ENCODE data around the gene TBC1D30. TPM values are rescaled to one million over a fixed set of nuclear protein-coding genes. Genes with fewer than 3 reads are reported as not detected.

TBC1D30 gene
- total RNA-seq, 1 experiment from 2014 or later = 2.0 TPM

- TF ChIP-seq EZH2 (IDR thresholded peaks at IDR 0.05; ENCODE audit: borderline replicate concordance, low read depth, low read length, poor library complexity, severe bottlenecking) (no peak), CTCF (conservative IDR thresholded peaks at IDR 0.05; ENCODE audit: low read depth, low read length) (no peak)
- Histone ChIP-seq H3K27me3 (replicated peaks; ENCODE audit: insufficient read depth, low read depth, low read length, poor library complexity) (peaks cover 4% of the 10 kb centered on the region), H3K36me3 (ENCODE audit: insufficient read depth, low read length, poor library complexity, severe bottlenecking) (no peaks in the 10 kb centered on the region), H3K4me3 (ENCODE audit: low read depth, low read length, poor library complexity, severe bottlenecking) (no peak overlapping the region), H3K9me3 (ENCODE audit: low read depth, low read length, poor library complexity, severe bottlenecking) (no peaks in the 10 kb centered on the region), H3K27ac (ENCODE audit: low read depth, low read length, poor library complexity, severe bottlenecking) (no peak overlapping the region), H3K4me1 (ENCODE audit: insufficient read depth, low read length, poor library complexity, severe bottlenecking) (no peaks in the 10 kb centered on the region)
- peak; percentile 45 for DNase-seq (ENCODE audit: low spot score)
- ChIA-PET CTCF (no interaction called here), POLR2A (ENCODE audit: low non-redundant PET) (no interaction called here)
- no TSS peak for BruUV-seq (replicated peaks)
- intact Hi-C loops (cut with micrococcal nuclease; ENCODE audit: unreplicated experiment) = no loop called here
Observed at GRCh38 chr12:64814432-64814831, 10.0 kb upstream of the TBC1D30 start.

GRCh38 chr12:64819816-64820402 lies 4.5 kb upstream of the TBC1D30 start:
- POLR2A ChIA-PET (ENCODE audit: low non-redundant PET) = no interaction called here
- CTCF ChIA-PET = no interaction called here
- TF ChIP-seq EZH2 (IDR thresholded peaks at IDR 0.05; ENCODE audit: borderline replicate concordance, low read depth, low read length, poor library complexity, severe bottlenecking) (no peak), CTCF (conservative IDR thresholded peaks at IDR 0.05; ENCODE audit: low read depth, low read length) (no peak)

GRCh38 chr12:64820593-64820992 lies 3.9 kb upstream of the TBC1D30 start:
- no peak for DNase-seq (ENCODE audit: low spot score)
- intact Hi-C loops (cut with micrococcal nuclease; ENCODE audit: unreplicated experiment) = no loop called here
- Histone ChIP-seq H3K4me3 (ENCODE audit: low read depth, low read length, poor library complexity, severe bottlenecking) (no peak overlapping the region), H3K36me3 (ENCODE audit: insufficient read depth, low read length, poor library complexity, severe bottlenecking) (no peaks in the 10 kb centered on the region), H3K27ac (ENCODE audit: low read depth, low read length, poor library complexity, severe bottlenecking) (no peak overlapping the region), H3K9me3 (ENCODE audit: low read depth, low read length, poor library complexity, severe bottlenecking) (peaks cover 5% of the 10 kb centered on the region), H3K27me3 (replicated peaks; ENCODE audit: insufficient read depth, low read depth, low read length, poor library complexity) (peaks cover 33% of the 10 kb centered on the region), H3K4me1 (ENCODE audit: insufficient read depth, low read length, poor library complexity, severe bottlenecking) (peaks cover 4% of the 10 kb centered on the region)
- CTCF ChIA-PET = no interaction called here
- POLR2A ChIA-PET (ENCODE audit: low non-redundant PET) = no interaction called here
- TF ChIP-seq EZH2 (IDR thresholded peaks at IDR 0.05; ENCODE audit: borderline replicate concordance, low read depth, low read length, poor library complexity, severe bottlenecking) (no peak), CTCF (conservative IDR thresholded peaks at IDR 0.05; ENCODE audit: low read depth, low read length) (no peak)
- BruUV-seq (replicated peaks) = no TSS peak

More at GRCh38 chr12:64819816-64820402, 4.5 kb upstream of the TBC1D30 start:
- H3K27ac ChIP-seq (ENCODE audit: low read depth, low read length, poor library complexity, severe bottlenecking) = no peak overlapping the region
- no TSS peak for BruUV-seq (replicated peaks)
- H3K27me3 ChIP-seq (replicated peaks; ENCODE audit: insufficient read depth, low read depth, low read length, poor library complexity) = peaks cover 26% of the 10 kb centered on the region
- intact Hi-C loops (cut with micrococcal nuclease; ENCODE audit: unreplicated experiment) = no loop called here
- H3K9me3 ChIP-seq (ENCODE audit: low read depth, low read length, poor library complexity, severe bottlenecking) = peaks cover 5% of the 10 kb centered on the region
- H3K4me3 ChIP-seq (ENCODE audit: low read depth, low read length, poor library complexity, severe bottlenecking) = no peak overlapping the region
- peaks cover 4% of the 10 kb centered on the region for H3K4me1 ChIP-seq (ENCODE audit: insufficient read depth, low read length, poor library complexity, severe bottlenecking)
- H3K36me3 ChIP-seq (ENCODE audit: insufficient read depth, low read length, poor library complexity, severe bottlenecking) = no peaks in the 10 kb centered on the region
- DNase-seq (ENCODE audit: low spot score) = no peak
